ENCODE data around the gene LUZP1.

The LUZP1 gene

DNA sequence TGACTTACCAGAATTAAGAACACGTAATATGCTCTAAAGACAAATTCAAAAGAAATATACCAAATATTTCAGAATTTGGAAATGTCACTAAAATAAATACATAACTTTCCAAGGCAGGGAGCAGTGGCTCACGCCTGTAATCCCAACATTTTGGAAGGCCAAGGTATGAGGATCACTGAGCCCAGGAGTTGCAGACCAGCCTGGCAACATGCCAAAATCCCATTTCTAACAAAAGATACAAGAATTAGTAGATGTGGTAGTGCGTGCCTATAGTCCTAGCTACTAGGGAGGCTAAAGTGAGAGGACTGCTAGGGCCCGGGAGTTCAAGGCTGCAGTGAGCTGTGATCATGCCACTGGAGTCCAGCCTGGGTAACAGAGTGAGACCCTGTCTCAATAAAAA lies 11.7 kb downstream of the LUZP1 start:
- no peak for DNase-seq (ENCODE audit: low read depth in 2 of 3, low spot score in 2 of 3)

DNA sequence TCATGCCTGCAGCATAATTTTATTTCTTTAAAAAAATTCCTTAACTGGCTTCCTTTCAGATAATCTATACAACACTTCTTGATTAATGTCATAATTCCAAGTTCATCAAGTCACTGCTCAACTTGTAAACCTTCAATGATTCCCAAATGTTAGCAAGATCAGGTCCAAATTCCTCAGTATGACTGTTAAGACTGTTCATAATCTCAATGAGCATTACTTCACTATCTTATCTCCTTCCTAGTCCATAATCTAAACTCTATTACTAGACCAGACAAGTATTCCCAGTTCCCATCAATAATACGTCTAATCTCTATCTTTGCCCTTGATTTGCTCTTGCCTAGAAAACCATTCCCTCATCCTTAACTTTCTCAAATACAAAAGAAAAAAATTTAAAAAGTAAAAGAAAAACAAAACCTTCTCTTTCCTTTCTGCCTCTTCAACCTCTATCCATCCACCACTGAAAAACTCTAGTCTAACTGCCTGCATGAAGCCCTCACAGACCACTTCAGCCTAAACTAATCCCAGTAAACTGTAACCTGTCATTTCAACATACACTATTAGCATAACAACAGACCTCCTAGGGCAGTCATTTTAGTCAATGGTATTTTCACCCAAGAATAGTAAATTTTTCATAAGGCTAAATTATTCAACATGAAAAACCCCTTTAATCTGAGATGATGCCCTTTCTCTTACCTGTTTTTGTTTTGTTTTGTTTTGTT lies 15.5 kb downstream of the LUZP1 start:
- DNase-seq (ENCODE audit: low read depth in 2 of 3, low spot score in 2 of 3), result no peak

DNA sequence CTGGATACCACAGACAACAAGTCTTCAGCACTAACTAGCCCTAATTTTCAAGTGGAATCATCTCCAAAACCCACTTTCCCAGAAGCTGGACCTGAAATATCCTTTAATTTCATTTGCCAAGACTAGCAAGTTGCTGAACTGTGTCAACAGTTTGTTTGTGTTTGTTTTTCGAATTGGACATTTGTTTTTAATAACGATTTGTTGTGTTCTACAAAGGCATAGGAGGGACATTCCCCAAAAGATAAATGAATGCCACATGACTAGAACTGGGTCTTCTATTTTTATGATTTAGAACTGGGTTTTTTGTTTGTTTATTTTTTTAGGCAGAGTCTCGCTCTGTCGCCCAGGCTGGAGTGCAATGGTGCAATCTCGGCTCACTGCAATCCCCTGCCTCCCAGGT lies 17.9 kb downstream of the LUZP1 start:
- no peak for DNase-seq (ENCODE audit: low read depth in 2 of 3, low spot score in 2 of 3)

DNA sequence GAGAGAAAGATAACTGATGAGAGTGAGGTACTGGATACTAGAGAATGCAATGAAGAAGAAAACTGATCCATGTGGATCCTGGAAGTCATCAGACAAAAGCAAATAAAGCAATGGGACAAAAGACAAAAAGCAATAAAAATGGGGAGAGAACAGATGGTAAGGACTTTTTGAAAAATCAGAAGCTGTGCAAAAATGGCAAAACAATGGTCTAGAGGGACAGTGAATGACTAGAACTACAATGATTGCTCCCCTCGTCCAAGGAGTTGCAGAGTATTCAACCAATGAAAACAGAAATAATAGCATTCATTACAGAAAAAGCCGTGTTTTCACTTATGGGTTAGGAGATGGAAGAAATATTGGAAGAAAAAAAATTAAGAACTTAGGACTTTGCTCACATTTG lies 18.5 kb downstream of the LUZP1 start:
- no peak for DNase-seq (ENCODE audit: low read depth in 2 of 3, low spot score in 2 of 3)

DNA sequence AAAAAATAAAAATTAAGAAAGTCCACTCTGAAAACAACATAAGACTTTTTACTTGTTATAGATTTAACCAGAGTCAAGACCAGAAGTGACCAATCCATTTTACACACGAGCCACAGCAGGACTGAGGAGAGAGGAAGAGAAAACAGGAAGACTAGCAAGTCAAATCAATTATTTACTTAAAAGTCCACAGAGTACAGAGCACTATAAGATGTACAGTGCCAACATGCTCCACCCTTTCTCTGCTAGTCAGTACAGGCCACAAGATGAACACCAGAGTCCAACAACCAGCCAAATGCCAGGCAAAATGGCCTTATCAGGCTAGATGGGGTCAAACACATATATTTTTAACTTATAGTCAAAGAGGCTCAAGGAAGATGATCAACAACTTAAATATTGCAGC lies 19.5 kb downstream of the LUZP1 start:
- no peak for DNase-seq (ENCODE audit: low read depth in 2 of 3, low spot score in 2 of 3)

DNA sequence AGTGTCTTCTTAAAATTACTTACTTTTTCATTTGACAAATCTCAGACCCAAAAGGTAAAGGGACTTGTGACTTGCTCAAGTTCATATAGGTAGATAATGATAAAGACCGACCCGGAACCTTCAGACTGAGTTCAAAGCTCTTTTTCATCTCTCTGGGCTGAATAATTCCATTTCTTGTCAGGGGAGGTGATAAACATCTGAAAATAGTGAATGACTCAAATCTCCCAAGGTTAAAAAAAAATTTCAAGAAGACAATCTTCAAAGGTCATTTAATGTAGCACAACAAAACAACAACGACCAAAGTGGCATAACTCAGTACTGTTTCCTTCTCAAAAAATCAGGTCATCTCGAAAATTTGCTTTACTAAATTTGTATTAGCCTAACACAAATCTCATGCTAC lies 20.6 kb downstream of the LUZP1 start:
- DNase-seq (ENCODE audit: low read depth in 2 of 3, low spot score in 2 of 3), result no peak

DNA sequence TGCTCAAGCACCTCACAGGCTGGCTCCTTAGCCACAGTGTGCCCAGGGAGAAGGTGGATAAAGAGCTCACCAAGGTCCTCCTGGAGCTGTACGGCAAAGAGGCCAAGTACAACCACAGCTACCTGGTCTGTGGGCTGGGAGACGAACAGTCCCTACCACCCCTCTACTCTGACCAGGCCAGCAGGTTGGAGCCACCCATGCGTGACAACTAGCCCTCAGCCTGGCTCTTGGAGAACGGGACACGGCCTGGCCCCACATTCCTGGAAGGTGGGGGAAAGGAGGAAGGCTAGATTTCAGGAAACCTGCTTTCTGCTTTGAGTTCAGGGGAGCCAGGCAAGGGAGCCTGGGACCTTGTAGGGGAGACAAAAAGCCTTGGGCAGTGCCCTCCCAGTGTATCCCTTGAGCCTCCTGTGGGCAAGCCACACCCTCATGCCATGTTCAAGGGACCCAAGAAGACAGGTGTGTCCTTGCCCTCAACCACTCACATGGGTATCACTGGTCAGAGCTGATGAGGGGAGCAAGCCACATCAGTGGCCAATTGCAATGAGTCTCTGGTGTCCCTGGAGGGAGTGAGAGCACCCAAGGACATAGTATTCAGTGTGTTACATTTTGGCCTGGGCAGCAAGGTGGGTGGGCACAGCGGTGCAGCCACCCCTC lies 27.6 kb downstream of the LUZP1 start:
- no peak for DNase-seq (ENCODE audit: low read depth in 2 of 3, low spot score in 2 of 3)

DNA sequence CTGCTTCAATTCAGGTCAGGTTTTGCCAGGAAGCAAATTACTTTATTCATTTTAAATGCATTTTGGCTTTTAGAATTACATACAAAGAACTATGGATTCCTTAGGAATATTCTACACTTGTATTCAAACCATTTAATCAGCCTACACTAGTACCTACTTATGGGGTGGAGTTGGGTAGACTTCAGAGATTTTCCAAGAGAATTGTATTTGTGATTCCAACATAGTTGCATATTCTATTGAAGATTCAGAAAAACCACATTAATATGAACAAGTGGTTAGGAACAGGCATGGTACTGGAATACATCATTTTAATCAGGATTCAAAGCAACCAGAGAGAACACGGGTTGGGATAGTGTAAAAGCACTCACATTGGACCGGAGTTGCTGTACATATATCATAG lies 33.4 kb downstream of the LUZP1 start:
- no peak for DNase-seq (ENCODE audit: low read depth in 2 of 3, low spot score in 2 of 3)

DNA sequence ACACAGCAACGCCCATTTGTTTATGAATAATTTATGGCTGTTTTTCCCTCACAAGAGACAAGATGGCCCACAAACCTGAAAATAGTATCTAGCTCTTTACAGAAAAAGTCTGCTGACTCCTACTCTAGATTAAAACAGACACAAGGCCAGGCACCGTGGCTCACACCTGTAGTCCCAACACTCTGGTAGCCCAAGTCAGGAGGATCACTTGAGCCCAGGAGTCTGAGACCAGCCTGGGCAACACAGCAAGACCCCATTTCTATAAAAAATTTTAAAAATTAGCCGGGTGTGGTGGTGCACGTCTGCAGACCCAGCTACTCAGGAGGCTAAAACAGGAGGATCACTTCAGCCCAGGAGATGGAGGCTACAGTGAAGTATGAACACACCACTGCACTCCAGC lies 34.6 kb downstream of the LUZP1 start:
- no peak for DNase-seq (ENCODE audit: low read depth in 2 of 3, low spot score in 2 of 3)

DNA sequence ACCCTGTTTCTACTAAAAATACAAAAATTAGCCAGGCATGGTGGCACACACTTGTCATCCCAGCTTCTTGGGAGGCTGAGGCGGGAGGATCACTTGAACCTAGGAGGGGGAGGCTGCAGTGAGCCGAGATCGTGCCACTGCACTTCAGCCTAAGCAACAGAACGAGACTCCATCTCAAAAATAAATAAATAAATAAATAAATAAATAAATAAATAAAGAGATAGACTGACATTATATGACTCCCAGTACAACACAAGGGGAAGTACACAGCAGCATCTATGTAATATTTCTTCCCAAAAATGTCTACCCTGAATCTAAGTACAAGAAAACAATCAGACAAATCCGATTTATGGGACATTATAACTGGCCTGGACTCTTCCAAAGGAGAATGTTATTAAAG lies 35.1 kb downstream of the LUZP1 start:
- DNase-seq (ENCODE audit: low read depth in 2 of 3, low spot score in 2 of 3), result no peak

DNA sequence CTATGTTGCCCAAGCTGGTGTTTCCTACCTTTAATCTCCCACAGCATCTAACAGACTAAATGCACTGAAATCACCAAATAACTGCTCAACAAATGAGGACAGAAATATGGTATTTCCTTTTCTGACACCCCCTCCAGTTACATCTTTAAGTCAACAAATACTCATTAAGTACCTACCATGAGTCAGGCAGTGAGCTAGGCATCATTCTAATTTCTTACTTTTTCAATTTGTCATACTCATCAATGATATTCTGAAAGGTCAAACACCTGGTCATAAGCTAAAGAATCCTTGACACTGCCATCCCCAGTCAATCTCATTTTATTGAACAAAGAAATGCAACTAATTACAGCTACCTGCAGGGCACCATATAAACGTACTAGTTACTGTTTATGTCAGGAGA lies 36.6 kb downstream of the LUZP1 start:
- DNase-seq (ENCODE audit: low read depth in 2 of 3, low spot score in 2 of 3), result no peak

DNA sequence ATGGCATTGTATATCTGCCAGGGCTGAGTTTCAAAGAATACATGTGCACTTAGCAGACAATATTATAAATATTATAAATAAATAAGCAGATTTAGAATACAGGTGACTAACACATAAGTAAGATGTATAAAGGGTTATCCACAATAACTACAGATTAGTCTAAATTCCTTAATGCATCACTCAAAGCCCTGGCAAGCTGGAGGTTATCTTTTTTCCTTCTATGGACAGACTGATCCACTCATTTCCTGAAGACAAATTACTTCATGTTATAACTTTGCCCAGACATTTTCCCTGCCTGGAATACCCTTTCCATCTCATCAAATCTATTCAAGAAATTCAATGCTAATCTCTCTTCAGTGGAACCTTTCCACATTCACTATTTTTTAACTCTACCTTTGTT lies 38.8 kb downstream of the LUZP1 start:
- DNase-seq (ENCODE audit: low read depth in 2 of 3, low spot score in 2 of 3), result no peak

DNA sequence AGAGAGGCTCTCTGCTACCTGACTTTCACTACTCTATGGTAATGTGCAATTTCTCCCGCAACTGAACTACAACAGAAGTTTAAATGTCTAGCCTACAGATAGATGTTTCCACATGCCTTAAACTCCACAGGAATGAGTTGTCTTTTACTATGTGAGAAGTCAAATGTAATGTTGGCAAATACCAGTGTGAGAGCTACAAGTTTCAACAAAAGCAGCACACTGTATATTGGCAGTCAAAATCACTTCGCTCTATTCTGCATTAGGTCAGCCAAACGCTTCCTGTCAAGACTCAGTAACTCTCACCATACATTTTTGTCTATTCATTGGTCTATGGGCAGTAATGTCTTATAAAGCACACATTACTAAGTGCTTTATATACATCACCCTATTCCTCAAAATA lies 41.9 kb downstream of the LUZP1 start:
- no peak for DNase-seq (ENCODE audit: low read depth in 2 of 3, low spot score in 2 of 3)

DNA sequence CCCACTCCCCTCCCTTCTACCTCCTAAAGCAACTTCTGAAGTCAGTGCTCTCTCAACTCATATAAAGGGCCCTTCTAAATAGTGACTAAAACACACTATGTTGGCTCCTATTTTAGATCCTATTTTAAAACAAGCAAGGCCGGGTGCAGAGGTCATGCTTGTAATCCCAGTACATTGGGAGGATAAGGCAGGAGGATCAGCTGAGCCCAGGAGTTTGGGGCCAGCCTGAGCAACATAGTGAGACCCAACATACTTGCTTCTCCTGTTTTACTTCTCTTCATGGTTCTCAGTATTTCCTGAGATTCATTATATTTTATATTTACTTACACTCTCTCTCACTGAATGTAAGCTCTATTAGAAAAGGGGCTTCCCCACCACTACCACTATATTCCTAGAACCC lies 42.5 kb downstream of the LUZP1 start:
- no peak for DNase-seq (ENCODE audit: low read depth in 2 of 3, low spot score in 2 of 3)

DNA sequence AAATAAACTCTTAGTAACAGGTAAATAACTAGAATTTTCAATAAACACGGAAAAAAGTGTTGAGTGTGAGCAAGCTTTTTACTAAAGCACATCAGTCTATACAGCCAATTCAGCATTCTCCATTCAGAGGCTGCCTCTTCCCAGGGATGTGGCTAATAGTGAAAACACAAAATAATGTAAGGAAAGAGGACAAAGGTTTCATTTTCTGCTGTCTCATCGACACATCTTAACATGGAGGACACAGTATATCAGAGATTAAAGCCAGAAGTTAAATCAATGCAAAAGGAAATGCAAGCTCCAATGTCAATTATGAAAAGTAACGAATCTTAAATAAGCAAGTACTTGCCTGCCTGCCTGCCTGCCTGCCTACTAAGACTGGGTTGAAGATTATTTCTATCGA lies 43.2 kb downstream of the LUZP1 start:
- no peak for DNase-seq (ENCODE audit: low read depth in 2 of 3, low spot score in 2 of 3)

DNA sequence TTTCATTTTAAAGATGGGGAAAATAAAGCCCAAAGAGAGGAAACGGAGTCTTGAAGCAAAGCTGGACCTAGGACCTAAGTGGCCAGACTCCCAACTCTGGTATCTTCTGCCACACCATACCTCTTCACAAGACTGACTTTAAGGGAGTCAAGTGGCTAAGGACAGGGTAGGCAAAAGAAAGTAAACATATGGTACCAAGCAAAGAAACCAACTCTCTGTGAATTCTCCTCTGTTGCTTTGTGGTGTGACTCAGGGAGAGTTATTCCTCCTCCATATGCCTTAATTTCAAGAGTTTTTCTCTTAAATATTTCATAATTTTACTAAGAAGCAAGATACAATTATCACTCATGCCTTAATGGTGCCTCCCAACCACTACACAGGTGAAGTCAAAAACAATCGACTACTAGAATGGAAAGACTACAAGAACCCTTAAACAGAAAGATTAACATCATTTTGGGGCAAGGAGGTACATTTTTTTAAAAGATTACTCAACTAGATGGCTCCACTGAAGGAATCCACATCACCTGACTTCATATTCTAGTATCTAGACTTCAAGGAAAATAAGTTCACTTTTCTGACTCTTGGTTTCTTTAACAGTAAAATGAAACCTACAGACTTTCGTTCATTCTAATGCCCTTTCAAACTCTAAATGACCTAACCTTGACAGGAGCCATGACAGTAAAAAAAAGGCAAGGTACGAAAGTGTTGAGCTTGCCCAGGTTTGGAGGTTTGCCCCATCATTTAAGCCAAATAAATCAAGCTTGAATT lies 44.2 kb downstream of the LUZP1 start:
- DNase-seq (ENCODE audit: low read depth in 2 of 3, low spot score in 2 of 3), result no peak

DNA sequence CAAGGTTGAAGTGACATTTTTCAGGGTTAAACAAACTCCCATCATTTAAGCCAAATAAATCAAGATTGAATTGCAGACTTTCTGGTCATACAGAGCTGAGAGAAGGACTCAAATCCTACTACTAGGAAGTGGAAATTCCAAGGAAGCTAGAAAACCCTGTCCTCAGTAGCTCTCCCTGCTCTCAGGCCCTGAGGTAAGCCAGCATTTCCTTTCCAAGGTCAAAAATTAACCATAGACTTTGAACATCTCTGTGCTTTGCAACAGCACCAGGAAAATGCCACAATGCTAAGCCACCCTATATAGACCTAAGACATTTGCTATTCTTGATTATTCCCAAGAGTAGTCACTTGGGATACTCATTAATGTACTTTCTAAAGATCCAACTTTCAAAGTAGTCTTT lies 45.1 kb downstream of the LUZP1 start:
- no peak for DNase-seq (ENCODE audit: low read depth in 2 of 3, low spot score in 2 of 3)

DNA sequence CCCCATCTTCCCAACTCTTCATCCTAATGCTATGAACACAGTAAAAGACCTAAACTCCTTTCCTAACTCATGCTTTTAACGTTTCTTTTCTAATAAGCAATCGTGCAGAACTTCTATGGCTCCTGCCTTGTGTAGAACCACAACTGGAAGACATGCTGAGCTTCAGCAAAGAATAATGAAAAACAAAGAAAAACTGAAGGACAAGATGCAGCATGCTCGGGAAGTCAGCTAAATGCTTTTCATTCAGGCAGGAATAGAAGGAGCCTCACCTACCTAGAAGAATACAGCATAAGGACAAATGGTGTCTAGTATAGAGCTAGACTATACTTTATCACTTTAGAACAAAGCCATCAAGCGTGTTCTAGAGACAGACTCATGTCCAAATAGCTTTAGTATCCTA lies 45.9 kb downstream of the LUZP1 start:
- no peak for DNase-seq (ENCODE audit: low read depth in 2 of 3, low spot score in 2 of 3)

DNA sequence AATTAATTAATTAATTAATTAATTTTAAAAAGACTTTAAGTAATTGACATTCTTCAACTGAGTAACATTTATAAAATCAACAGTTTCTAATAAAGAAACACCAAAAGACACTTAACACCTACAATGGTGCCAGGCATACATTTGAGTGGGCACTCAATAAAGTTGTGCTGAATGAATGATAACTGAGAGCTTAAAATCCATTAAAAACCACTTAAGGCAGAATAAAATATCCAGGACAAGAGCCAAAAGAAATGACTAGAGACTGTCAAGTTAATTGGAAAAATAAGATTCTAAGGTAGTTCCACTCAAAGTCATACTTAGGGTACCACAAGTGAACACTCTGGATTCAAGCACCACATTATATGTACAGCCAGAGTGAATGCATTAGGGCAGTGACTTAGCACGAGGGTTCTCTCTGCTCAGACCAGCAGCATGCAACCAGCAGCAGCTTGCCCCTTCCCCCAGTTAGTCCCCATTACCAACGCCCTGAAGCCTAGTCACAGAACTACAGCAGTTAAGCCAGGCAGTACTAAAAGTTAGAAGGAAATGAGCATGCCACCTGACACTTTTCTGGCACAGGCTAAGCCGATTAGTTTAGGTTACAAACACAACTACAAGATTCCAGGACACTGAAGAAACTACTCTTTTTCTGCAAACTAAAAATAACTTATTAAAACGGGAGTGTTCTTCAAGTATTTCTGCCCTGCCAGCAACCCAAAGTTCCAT lies 46.5 kb downstream of the LUZP1 start:
- no peak for DNase-seq (ENCODE audit: low read depth in 2 of 3, low spot score in 2 of 3)

DNA sequence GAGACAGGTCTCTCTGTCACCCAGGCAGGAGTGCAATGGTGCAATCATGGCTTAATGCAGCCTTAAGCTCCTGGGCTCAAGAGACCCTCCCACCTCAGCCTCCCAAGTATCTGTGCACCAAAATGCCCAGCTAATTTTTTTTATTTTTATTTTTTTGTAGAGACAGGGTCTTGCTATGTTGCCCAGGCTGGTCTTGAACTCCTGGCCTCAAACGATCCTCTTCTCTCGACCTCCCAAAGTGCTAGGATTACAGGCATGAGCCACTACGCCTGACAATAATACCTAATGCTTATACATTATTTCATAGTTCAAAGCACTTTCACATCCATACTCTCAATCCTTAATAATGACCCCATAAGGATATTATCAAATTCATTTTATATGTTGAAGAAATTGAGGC lies 48.3 kb downstream of the LUZP1 start:
- DNase-seq (ENCODE audit: low read depth in 2 of 3, low spot score in 2 of 3), result no peak

DNA sequence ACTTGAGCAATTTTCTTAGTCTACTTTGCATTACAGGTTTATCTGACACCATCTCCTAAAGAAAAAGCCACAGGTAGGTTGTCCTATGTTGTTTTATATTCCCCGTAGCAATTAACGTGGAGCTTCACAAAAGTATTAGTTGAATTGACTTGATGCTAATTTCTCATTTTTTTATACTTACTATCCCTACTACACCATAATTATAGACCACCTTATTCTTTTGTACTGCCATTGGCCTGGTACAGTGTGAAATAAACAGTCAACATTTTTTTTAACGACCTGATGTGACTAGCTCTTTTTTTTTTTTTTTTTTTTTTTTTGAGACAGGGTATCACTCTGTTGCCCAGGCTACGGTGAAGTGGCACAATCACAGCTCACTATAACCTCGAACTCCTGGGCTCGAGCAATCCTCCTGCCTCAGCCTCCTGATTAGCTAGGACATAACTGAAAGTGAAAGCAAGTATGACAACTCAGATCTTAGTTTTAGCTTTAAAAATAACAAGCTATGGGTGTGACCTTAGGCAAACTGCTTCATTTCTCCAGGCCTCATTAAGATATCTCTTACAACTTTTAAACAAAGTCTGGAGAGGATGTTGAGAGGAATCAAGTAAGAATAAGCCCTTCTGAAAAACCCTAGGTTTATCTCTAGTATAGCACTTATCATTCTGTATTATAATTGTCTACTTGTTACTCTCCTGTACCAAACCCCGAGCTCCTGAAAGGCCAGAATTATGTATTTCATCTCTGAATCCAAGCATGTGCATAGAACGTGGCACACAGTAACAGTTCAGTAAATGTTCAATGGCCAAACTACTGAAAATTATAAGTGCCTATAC lies 49.5 kb downstream of the LUZP1 start:
- DNase-seq (ENCODE audit: low read depth in 2 of 3, low spot score in 2 of 3), result no peak
